NCI-H1694 treated with DMSO at 0.1 percent for 48 hours (cell line): Measurements from ENCODE around the gene RUNX1.
A peak's percentile ranks its signal among the peaks of the same experiment; 100 is the strongest.

Experiments
- DNase-seq: peaks from one replicate; lab custom pipeline; 2025; lab: John Stamatoyannopoulos, UW

RUNX1 gene

DNA sequence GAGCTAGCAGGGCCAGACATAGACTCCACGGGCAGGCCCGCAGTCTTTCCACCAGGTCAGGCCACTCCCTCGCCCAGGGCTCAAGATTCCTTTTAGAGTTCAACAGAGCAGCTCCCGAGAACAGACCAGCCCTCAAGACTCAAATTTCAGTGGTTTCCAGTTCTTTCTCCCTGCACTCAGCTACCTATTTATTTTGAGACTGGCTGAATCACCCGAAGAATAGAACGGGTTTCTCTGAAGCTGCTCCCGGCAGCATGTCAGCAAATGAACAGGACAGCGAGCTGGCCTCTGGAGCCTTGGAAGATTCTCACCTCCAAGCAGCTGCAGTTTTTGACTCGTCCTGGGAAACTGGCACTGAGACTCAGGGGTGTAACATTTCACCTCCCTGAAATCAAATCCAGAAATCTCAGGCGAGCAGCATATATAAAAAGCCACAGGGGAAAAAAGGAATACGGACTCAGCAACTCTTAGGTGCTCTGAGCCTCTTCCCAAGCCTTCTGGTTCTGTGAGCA, 202.4 kb downstream of the RUNX1 start:
- no peak for DNase-seq

GRCh38 chr21:34845521-34846451, 203.3 kb downstream of the RUNX1 start:
- no peak for DNase-seq

- no peak for DNase-seq
Observed at GRCh38 chr21:34844924-34845238, 204.2 kb downstream of the RUNX1 start.

- DNase-seq: peak; percentile 36
Observed at GRCh38 chr21:34844013-34844923, 204.8 kb downstream of the RUNX1 start.

DNA sequence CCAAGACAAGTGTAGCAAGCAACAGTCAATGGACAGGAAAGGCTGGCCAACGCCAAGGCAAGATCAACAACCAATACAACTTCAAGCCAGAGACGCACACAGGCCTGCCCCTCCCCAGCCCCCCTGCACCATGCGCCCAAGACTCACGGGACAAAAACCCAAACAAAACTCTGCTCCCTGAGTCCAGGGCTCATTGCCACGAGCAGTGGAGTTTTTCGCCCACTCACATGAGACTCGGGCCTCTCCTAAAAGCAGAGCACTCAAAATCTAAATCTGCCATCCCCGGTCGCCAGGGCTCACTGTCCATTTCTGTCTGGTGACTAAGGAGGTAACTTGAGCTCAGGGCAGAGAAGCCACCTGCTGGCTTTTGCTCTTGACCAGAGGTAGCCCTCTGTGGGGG, 205.5 kb downstream of the RUNX1 start:
- DNase-seq: no peak

GRCh38 chr21:34841154-34841553, 207.9 kb downstream of the RUNX1 start:
- no peak for DNase-seq

GRCh38 chr21:34840693-34841092, 208.4 kb downstream of the RUNX1 start:
- DNase-seq: no peak

DNA sequence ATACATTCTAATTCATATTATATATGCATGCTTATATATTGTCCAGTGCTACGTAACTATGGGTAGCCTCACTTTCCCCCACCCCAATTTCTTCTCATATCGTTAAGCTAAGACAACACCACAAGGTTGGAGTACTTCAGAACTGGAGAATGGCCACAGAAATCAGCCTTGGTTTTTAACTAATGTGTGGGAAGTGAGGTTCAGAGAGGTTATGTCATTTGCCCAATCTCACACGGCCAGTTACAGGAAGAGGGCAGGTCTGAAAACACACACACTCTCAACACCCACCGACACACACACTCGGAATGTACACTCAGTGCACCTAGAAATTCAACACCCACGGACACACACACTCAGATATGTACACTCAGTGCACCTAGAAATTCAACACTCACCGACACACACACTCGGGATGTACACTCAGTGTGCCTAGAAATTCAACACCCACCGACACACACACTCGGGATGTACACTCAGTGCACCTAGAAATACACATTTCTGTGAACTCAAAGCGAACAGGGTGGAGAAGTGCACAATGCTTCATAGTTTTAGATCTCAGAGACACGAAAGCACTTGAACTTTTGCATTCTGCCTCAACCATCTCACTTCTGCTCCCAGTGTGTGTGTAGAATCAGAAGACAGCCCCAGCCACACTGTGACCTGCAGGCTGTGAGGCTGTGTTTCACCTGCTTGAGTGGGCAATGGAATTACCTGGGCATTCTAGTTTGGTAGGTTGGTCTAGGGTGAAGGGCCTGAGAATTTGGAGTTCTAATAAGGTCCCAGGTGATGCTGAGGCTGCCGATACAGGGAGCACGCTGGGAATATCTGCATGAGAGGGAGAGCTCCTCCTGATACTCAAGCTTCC, 209.9 kb downstream of the RUNX1 start:
- no peak for DNase-seq

GRCh38 chr21:34836933-34837505, 212.1 kb downstream of the RUNX1 start:
- no peak for DNase-seq

- DNase-seq: no peak
Observed at GRCh38 chr21:34836103-34836932, 212.8 kb downstream of the RUNX1 start.

DNA sequence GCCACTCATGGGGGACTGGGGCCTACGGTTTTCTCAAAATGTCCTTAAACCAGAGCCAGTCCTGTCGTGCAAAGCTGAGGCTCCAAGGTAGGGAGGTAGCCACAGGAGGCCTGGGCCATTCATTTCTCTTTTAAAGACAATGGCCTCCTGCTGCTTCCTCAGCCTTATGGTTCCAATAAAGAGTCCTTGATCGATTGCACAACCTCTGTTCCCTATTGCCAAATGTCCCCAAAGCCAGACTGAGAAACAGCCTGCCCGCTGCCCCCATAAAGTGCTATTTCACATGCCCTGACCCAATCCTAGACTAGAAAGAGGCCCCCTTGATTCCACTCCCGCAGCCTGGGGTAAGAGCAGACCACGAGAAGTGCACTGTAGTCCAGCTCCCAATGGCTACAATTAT, 213.6 kb downstream of the RUNX1 start:
- DNase-seq: no peak

GRCh38 chr21:34834852-34835501, 214.1 kb downstream of the RUNX1 start:
- no peak for DNase-seq

DNA sequence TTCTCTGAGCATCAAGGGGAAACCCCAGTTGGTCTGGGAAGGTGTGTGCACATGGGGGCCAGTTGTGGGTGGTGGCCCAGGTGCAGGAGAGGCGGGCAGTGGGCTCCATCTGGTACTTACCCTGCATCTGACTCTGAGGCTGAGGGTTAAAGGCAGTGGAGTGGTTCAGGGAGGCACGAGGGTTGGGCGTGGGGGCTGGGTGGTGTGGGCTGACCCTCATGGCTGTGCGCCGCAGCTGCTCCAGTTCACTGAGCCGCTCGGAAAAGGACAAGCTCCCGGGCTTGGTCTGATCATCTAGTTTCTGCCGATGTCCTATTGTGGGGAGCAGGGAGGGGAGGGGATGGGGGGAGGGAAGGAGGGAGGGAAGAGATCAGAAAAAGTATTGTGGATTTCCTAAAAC, 214.8 kb downstream of the RUNX1 start:
- no peak for DNase-seq

- no peak for DNase-seq
Observed at GRCh38 chr21:34833465-34833864, 215.6 kb downstream of the RUNX1 start.

DNA sequence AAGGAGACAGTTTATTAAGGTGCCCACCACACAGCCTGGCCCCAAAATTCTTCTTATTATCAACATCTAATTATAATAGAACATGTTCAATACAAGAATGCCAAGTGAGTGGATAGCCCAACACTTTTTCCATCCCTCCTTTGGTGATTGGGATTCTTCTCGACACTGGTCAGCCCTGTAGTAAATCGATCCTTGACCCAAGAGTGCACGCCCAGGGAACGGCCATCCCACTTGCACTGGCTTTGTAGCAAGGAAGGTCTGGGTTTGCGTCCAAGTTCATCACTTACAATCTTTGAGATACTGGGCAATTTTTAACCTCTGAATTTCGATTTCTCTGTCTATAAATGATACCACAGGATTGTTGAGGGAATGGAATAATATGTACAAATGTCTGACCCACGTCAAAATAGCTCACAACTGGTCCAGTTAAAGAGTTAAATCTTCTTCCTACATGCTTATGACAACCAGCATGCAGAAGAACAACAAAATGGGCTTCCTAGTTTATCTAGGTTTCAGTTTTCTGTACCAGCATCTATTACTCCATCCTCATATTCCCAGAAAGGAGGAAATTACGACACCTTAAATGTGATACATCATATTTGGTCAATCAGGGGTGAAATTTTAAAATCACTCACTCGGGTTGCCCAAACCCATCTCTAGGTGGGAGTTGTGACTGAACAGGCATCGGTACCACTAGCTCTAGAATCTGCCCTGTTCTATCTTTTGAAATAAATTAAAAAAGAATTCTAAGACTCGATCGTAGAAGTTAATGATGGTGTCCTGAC, 218.5 kb downstream of the RUNX1 start:
- DNase-seq: no peak

GRCh38 chr21:34827445-34828235, 221.5 kb downstream of the RUNX1 start:
- DNase-seq: no peak

- no peak for DNase-seq
Observed at GRCh38 chr21:34826836-34827235, 222.3 kb downstream of the RUNX1 start.

GRCh38 chr21:34825948-34826548, 223.1 kb downstream of the RUNX1 start:
- DNase-seq: no peak
